Type B pancreatic cell (in vitro differentiated cells): Measurements from ENCODE around the gene TCHP. TPM values are rescaled to one million over a fixed set of nuclear protein-coding genes. Genes with fewer than 3 reads are reported as not detected.

Experiments used
- DNase-seq: peaks from one replicate; pipeline ENCODE4 v3.0.0; 2021; ENCODE audit warnings: mixed read lengths; ENCODE audit not compliant: unreplicated experiment; ENCODE audit errors: extremely low spot score
- H3K27ac Mint-ChIP-seq: 2 replicates; pipeline ENCODE4 v1.8.0; 2021; ENCODE audit warnings: mild to moderate bottlenecking, mixed read lengths
- H3K27me3 Mint-ChIP-seq: 2 replicates; pipeline ENCODE4 v1.8.0; 2021; ENCODE audit warnings: mixed read lengths
- H3K36me3 Mint-ChIP-seq: 2 replicates; pipeline ENCODE4 v1.8.0; 2021; ENCODE audit warnings: mixed read lengths
- H3K4me1 Mint-ChIP-seq: one replicate; pipeline ENCODE4 v1.8.0; 2021; ENCODE audit warnings: mixed read lengths; ENCODE audit not compliant: unreplicated experiment
- H3K4me3 Mint-ChIP-seq: 2 replicates; pipeline ENCODE4 v1.8.0; 2021; ENCODE audit warnings: mild to moderate bottlenecking, mixed read lengths
- H3K9me3 Mint-ChIP-seq: 2 replicates; pipeline ENCODE4 v1.8.0; 2021; ENCODE audit warnings: mixed read lengths
- total RNA-seq: library from RNA; stranded (reverse); gene quantifications from 2 replicates; pipeline ENCODE4 v1.2.1, GENCODE V29; 2021; ENCODE audit warnings: low replicate concordance
- TF ChIP-seq, protein P1 (sequence below): fragments of 200-600 bp; sonication (generic); conservative IDR thresholded peaks from 2 replicates; pipeline ENCODE4 v1.5.0; 2021; ENCODE audit warnings: antibody characterized with exemption, mild to moderate bottlenecking

Gene TCHP
- total RNA-seq, 1 donor from 2014 or later, result 21.6 TPM

DNA sequence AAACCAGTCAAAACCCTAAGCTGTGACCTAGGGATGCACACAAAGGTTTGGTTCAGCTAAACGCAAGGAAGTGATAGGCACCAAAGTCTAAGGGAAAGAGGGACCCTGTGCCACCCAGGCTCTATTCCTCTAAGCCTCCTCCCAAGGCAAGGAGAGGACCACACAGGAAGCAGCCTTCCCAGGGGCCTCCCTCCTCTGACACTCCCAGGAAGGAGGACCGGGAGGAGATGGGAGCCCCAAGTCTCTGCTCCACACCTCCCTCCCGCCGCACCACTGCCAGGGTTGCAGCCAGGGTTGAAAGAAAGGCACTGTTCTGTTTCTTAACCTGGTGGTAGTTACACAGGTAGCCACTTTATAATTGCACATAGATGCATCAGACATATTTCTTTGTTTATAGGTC, 21.9 kb downstream of the TCHP start:
- no peak for DNase-seq
- H3K9me3 Mint-ChIP-seq, result no peaks in the 10 kb centered on the region
- no peaks in the 10 kb centered on the region for H3K27me3 Mint-ChIP-seq
- peaks cover 4% of the 10 kb centered on the region for H3K4me1 Mint-ChIP-seq
- H3K36me3 Mint-ChIP-seq, result peaks cover 20% of the 10 kb centered on the region
- no peak overlapping the region for H3K27ac Mint-ChIP-seq
- H3K4me3 Mint-ChIP-seq, result no peak overlapping the region
- TF ChIP-seq, protein P1, sequence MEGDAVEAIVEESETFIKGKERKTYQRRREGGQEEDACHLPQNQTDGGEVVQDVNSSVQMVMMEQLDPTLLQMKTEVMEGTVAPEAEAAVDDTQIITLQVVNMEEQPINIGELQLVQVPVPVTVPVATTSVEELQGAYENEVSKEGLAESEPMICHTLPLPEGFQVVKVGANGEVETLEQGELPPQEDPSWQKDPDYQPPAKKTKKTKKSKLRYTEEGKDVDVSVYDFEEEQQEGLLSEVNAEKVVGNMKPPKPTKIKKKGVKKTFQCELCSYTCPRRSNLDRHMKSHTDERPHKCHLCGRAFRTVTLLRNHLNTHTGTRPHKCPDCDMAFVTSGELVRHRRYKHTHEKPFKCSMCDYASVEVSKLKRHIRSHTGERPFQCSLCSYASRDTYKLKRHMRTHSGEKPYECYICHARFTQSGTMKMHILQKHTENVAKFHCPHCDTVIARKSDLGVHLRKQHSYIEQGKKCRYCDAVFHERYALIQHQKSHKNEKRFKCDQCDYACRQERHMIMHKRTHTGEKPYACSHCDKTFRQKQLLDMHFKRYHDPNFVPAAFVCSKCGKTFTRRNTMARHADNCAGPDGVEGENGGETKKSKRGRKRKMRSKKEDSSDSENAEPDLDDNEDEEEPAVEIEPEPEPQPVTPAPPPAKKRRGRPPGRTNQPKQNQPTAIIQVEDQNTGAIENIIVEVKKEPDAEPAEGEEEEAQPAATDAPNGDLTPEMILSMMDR, result no peak

DNA sequence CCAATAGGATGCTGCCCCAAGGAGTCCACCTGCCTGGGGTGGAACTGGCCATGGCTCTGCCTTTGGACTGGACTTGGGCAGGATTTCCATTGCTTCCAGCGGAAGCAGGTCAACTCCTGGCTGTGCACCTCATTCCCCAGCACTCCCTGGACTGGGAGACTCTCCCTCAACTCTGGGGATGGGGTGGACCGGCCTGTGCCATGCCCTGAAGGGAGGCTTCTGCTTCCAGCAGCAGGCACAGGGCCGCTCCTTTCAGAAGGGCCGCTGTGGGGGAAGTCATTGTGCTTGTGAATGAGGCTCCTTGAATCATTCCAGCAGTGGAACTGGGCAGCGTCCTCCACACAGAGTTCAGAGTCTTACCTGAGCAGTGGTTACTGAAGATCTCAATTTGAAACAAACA, 23.0 kb downstream of the TCHP start:
- H3K9me3 Mint-ChIP-seq, result no peaks in the 10 kb centered on the region
- H3K27ac Mint-ChIP-seq, result no peak overlapping the region
- no peak for DNase-seq
- no peaks in the 10 kb centered on the region for H3K27me3 Mint-ChIP-seq
- no peak overlapping the region for H3K4me3 Mint-ChIP-seq
- peaks cover 21% of the 10 kb centered on the region for H3K36me3 Mint-ChIP-seq
- TF ChIP-seq, protein P1, result no peak
- peaks cover 8% of the 10 kb centered on the region for H3K4me1 Mint-ChIP-seq

DNA sequence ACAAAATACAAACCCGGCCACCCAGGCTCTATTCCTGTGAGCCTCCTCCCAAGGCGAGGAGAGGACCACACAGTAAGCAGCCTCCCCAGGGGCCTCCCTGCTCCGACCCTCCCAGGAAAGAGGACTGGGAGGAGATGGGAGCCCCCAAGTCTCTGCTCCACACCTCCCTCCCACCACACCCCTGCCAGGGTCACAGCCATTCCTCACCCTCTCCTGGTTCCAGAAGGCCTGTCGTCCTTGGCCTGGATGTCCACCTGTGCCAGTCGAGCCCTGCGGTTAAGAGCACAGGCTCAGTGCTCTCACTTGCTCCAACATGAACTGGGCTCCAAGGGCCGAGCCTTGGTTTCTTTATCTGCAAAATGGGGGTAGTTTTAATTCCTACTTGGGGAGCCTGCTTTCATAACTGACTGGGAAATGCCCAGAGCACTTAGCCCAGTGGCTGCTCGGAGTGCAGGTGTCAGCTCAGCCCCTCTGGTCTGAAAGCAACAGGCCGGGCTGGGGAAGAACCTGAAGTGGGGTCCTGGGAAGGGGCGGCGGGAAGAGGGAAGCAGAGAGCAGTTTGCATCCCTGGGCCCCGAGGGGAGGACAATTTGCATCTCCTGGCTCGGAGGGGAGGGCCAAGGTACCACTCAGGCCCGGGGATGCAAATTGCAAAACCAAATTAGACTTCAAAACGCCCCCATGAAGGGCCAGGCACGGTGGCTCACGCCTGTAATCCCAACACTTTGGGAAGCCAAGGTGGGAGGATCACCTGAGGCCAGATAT, 23.6 kb downstream of the TCHP start:
- H3K36me3 Mint-ChIP-seq, result peaks cover 20% of the 10 kb centered on the region
- no peaks in the 10 kb centered on the region for H3K9me3 Mint-ChIP-seq
- peaks cover 8% of the 10 kb centered on the region for H3K4me1 Mint-ChIP-seq
- H3K27me3 Mint-ChIP-seq, result no peaks in the 10 kb centered on the region
- no peak overlapping the region for H3K27ac Mint-ChIP-seq
- DNase-seq, result no peak
- TF ChIP-seq, protein P1, result no peak
- H3K4me3 Mint-ChIP-seq, result no peak overlapping the region

DNA sequence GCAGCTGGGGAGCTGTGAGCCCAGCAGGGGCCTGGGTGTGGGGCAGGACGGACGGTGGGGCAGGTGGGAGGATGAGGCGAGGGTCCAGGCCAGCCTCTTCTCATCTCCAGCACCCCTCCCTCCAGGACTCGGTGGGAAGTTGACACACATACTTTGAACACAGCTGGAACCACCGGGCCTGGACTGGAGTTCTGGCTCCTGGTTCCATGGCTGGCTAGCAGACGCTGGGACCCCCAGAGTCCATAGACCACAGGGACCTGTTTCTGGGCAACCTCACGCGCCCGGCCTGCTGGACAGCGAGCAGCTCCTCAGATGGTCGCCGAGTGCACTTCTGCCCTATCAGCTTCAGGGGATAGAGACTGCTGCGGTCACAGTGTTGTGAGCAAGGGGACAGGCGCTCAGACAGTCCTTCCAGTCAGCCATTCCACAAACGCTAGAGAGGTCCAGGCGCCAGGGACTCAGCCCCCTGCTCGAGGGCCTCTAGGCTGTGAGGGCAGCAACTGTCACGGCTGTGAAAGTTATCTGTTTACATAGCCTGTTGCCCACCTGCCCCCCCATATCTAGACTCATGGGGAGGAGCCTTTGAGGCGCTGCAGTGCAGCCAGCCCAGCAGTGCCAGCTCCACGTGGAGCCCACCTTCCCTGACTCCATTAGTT, 25.2 kb downstream of the TCHP start:
- peaks cover 12% of the 10 kb centered on the region for H3K36me3 Mint-ChIP-seq
- no peaks in the 10 kb centered on the region for H3K9me3 Mint-ChIP-seq
- TF ChIP-seq, protein P1, result no peak
- peaks cover 8% of the 10 kb centered on the region for H3K4me1 Mint-ChIP-seq
- no peak overlapping the region for H3K27ac Mint-ChIP-seq
- H3K27me3 Mint-ChIP-seq, result no peaks in the 10 kb centered on the region
- no peak overlapping the region for H3K4me3 Mint-ChIP-seq
- no peak for DNase-seq

DNA sequence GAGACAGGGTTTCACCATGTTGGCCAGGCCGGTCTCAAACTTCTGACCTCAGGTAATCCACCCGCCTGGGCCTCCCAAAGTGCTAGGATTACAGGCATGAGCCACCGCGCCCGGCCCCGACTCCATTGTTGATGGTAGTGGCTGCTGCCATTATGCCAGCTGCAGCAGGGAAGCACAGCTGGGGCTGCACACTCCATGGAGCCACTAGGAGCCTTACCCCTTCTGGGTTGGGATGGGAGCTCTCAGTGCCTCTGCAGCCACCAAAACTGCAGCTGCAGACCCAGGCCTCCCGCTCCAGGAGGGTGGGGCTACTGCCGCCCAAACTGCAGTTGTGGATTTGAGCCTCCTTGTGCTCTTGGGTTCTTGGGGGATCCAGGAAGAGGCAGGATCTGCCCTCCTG, 25.9 kb downstream of the TCHP start:
- no peak overlapping the region for H3K4me3 Mint-ChIP-seq
- H3K9me3 Mint-ChIP-seq, result no peaks in the 10 kb centered on the region
- H3K36me3 Mint-ChIP-seq, result peaks cover 5% of the 10 kb centered on the region
- H3K27me3 Mint-ChIP-seq, result no peaks in the 10 kb centered on the region
- peaks cover 8% of the 10 kb centered on the region for H3K4me1 Mint-ChIP-seq
- TF ChIP-seq, protein P1, result no peak
- H3K27ac Mint-ChIP-seq, result no peak overlapping the region
- DNase-seq, result no peak
